ENCODE results near the gene CCND3. TPM values are rescaled to one million over a fixed set of nuclear protein-coding genes. Genes with fewer than 3 reads are reported as not detected.

Gene CCND3
- total and polyA plus RNA-seq, 4 donors, result 45.2 to 51.4 (median 48.0) TPM

Other genes with a start within 250 kb of the CCND3 start
- 10 to 100 TPM; 22.2 to 32.1 TPM for gene TFEB, start 206.2 kb downstream of the CCND3 start, total RNA-seq
- gene TFEB, start 206.2 kb downstream of the CCND3 start, polyA plus RNA-seq, result 10 to 100 TPM in 1 of 2 donors, 1 to 10 TPM in 1; 7.3 to 20.9 TPM
- under 1 TPM; 0.33 to 0.65 TPM for gene PGC, start 194.4 kb downstream of the CCND3 start, total RNA-seq
- 1 to 10 TPM; 1.1 to 2.5 TPM for gene PGC, start 194.4 kb downstream of the CCND3 start, polyA plus RNA-seq
- gene FRS3, start 161.9 kb downstream of the CCND3 start, total RNA-seq, result 1 to 10 TPM; 3.7 to 5.4 TPM
- 10 to 100 TPM in 1 of 2 donors, 1 to 10 TPM in 1; 1.0 to 16.2 TPM for gene FRS3, start 161.9 kb downstream of the CCND3 start, polyA plus RNA-seq
- gene PRICKLE4, start 161.0 kb downstream of the CCND3 start, total RNA-seq, result 1 to 10 TPM; 3.5 to 8.8 TPM
- gene PRICKLE4, start 161.0 kb downstream of the CCND3 start, polyA plus RNA-seq, result 1 to 10 TPM in 1 of 2 donors, under 1 TPM in 1; 0.61 to 1.5 TPM
- 10 to 100 TPM; 74.8 to 75.5 TPM for gene TOMM6, start 154.1 kb downstream of the CCND3 start, total RNA-seq
- gene TOMM6, start 154.1 kb downstream of the CCND3 start, polyA plus RNA-seq, result 100 to 1,000 TPM; 213 to 236 TPM
- gene USP49, start 46.4 kb downstream of the CCND3 start, total RNA-seq, result 1 to 10 TPM; 2.3 to 5.3 TPM
- 1 to 10 TPM; 1.3 to 1.5 TPM for gene USP49, start 46.4 kb downstream of the CCND3 start, polyA plus RNA-seq
- 10 to 100 TPM; 11.7 to 16.1 TPM for gene MED20, start 20.7 kb downstream of the CCND3 start, total RNA-seq
- gene MED20, start 20.7 kb downstream of the CCND3 start, polyA plus RNA-seq, result 1 to 10 TPM; 6.1 to 7.5 TPM
- gene BYSL, start 20.3 kb downstream of the CCND3 start, total RNA-seq, result 10 to 100 TPM in 1 of 2 donors, 1 to 10 TPM in 1; 9.7 to 12.0 TPM
- 1 to 10 TPM; 3.4 to 5.6 TPM for gene BYSL, start 20.3 kb downstream of the CCND3 start, polyA plus RNA-seq
- 10 to 100 TPM; 24.2 to 28.6 TPM for gene TAF8, start 108.7 kb upstream of the CCND3 start, total RNA-seq
- 10 to 100 TPM; 14.7 to 15.0 TPM for gene TAF8, start 108.7 kb upstream of the CCND3 start, polyA plus RNA-seq
- gene C6orf132, start 200.8 kb upstream of the CCND3 start, total RNA-seq, result 1 to 10 TPM; 1.7 to 3.1 TPM
- gene C6orf132, start 200.8 kb upstream of the CCND3 start, polyA plus RNA-seq, result 10 to 100 TPM in 1 of 2 donors, under 1 TPM in 1; 0.51 to 30.7 TPM
- not detected for gene GUCA1A, start 231.6 kb upstream of the CCND3 start, total RNA-seq
- not detected for gene GUCA1A, start 231.6 kb upstream of the CCND3 start, polyA plus RNA-seq